NB4 (cell line): ENCODE data around the gene GPR153.

Source experiments
- POLR2A ChIP-seq: IDR thresholded peaks from 2 replicates; pipeline ENCODE4 v1.6.1; 2011; ENCODE audit warnings: mild to moderate bottlenecking; ENCODE audit not compliant: insufficient read length; ENCODE audit errors: extremely low read depth
- TF ChIP-seq, protein P1 (sequence below): IDR thresholded peaks from 2 replicates; pipeline ENCODE4 v1.6.1; 2011; ENCODE audit warnings: low read depth, low read length

DNA sequence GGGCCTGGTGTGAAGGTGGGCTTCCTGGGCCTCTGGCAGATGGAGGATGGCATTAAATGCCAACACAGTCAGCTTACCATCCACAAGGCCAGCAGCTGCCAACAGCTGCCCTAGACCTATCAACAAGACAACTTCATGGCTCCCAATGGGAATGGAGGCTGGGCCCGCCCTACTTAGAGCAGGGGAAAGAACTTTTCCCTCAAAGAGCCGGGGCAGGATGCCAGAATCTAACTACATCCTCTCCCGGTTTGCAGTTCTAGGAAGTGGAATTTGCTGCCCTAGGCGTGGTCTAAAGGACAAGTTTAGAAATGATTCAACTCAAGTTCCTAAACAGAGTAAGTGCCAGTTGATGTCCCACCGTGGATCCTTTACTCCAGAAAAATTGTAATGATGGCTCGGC lies 38.3 kb downstream of the GPR153 start:
- TF ChIP-seq, protein P1, sequence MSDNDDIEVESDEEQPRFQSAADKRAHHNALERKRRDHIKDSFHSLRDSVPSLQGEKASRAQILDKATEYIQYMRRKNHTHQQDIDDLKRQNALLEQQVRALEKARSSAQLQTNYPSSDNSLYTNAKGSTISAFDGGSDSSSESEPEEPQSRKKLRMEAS = no peak
- TF ChIP-seq POLR2A = no peak
